HG02623 (cell line): Measurements from ENCODE around the gene FBXL7.

ENCODE experiments used
- ATAC-seq: cut with Tn5 transposase; IDR thresholded peaks from one replicate; pipeline ENCODE4 v1.9.1; 2021; ENCODE audit warnings: moderate library complexity; ENCODE audit not compliant: unreplicated experiment

FBXL7 gene

GRCh38 chr5:15752663-15753285 lies 252.8 kb downstream of the FBXL7 start:
- no peak for ATAC-seq

DNA sequence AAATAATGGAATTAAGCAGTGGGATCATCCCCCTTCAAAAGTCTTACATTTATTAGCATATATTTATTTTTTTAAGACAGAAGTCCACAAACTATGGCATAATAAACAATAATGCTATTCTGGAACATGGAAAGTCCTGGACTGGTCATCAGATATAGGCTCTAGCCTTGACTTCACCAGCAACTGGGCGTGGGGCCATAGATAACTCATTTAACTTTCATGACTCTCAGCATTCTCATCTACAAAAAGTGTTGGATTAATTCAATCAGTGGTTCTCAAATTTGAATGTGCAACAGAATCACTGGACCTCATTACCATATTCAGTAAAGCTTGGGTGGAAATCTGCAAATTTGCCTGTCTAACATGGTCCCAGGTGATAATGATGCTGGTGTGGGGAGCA lies 253.8 kb downstream of the FBXL7 start:
- ATAC-seq = no peak

- no peak for ATAC-seq
Measured at GRCh38 chr5:15757103-15757502, 257.1 kb downstream of the FBXL7 start.

- no peak for ATAC-seq
Measured at GRCh38 chr5:15757619-15758018, 257.6 kb downstream of the FBXL7 start.

GRCh38 chr5:15762668-15763067 lies 262.7 kb downstream of the FBXL7 start:
- ATAC-seq = no peak

- no peak for ATAC-seq
Measured at GRCh38 chr5:15763754-15764153, 263.8 kb downstream of the FBXL7 start.

GRCh38 chr5:15768936-15769335 lies 269.0 kb downstream of the FBXL7 start:
- ATAC-seq = no peak

GRCh38 chr5:15772131-15772530 lies 272.2 kb downstream of the FBXL7 start:
- ATAC-seq = no peak

GRCh38 chr5:15774632-15775031 lies 274.7 kb downstream of the FBXL7 start:
- ATAC-seq = no peak

DNA sequence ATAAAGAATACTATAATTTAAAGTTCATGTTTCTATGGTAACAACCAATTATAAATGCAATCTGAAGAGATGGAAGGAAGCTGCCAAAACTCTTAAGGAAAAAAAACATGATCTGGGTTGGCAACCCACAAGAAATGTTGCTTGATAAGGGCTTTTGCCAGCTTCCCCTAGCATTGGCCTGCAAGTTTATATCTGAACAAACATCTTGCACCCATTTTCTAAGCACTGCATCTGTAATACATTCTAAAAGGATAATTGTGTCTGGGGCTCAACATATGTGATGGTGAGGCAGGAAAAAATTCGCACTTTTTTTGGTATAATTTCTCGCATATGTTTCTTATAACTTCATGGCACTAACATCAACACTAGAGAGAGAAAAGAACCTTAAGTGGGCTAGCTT lies 276.4 kb downstream of the FBXL7 start:
- ATAC-seq = no peak

- ATAC-seq = no peak
Measured at GRCh38 chr5:15783734-15784133, 283.8 kb downstream of the FBXL7 start.

DNA sequence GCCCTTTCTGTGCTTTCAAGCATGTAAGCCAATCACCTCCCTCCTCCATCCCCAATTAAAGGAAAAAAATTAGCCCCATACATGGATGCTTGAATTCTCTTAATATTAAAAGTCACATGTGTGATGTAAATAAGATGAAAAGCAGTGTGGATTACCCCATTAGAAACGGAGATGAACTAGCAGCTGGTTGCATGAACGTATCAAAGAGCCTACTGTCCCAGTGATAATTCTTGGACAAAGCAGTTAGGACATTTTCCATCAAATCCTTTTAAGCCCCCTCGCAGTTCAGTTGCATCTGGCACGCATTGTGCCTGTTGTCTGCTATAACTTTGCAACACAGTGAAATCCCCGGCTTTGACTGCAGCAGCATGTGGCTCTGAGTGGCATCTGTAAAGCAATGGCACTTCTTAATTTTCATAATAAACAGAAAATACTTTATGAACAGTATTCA lies 285.6 kb downstream of the FBXL7 start:
- ATAC-seq = no peak

- no peak for ATAC-seq
Measured at GRCh38 chr5:15786326-15786725, 286.3 kb downstream of the FBXL7 start.

DNA sequence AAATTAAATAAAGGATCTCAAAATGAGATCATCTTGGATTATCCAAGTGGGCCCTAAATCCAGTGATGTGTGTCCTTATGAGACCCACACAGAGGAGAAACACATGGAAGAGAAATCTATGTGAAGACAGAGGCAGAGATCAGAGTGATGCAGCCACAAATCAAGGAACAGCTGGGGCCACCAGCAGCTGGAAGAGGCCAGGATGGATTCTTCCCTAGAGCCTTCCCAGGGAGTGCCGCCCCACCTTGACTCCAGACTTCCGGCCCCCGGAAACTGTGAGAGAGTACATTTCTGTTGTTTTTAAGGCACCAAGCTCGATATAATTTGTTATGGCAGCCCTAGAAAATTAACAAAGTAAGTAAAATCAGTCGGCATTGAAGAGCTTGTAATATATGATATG lies 286.9 kb downstream of the FBXL7 start:
- ATAC-seq = no peak

GRCh38 chr5:15787681-15788080 lies 287.7 kb downstream of the FBXL7 start:
- no peak for ATAC-seq

DNA sequence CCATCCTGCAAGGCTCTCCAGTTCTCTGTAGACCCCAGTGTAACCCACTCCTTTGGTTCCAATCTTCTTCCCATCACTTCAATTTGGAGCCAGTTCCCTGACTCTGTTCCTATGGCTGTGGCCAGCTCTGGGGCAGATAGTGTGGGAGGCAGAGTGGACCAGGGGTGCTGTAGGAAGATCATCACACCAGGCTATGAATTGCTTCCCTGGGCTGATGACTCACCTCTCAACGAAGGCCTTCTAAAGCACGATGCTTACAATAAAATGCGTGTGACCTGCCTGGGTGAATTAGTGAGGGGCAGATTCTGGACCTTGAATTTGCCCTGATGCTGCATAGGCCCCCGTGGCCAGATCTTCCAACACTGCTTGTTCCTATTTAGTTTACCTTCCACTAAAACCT lies 289.7 kb downstream of the FBXL7 start:
- no peak for ATAC-seq

DNA sequence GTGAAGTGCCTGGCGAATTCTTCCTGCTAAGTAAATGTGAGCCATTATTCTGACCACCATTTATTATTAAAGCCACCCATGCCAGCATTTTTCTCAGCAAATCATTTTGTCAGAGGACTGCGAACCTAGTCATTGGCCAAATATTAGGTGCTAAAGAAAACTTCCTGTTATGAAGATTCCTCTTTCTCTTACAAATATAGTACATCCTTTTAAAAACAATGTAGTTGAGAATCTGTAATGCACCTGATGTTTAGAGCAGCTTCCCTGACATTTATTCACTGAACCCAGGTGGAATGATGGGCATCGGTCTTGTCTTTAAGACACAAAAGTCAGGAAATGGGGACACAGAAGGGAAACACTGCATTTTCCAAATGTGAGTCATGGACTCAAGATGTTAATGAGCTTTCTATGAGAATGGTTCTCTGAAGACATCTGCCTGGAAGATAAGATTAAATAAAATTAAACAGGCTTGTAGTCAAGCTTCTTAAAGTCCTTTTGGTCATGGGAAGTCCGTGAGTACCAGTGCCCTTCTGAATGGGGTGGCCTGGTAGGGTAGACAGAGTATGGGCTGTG lies 290.6 kb downstream of the FBXL7 start:
- no peak for ATAC-seq

DNA sequence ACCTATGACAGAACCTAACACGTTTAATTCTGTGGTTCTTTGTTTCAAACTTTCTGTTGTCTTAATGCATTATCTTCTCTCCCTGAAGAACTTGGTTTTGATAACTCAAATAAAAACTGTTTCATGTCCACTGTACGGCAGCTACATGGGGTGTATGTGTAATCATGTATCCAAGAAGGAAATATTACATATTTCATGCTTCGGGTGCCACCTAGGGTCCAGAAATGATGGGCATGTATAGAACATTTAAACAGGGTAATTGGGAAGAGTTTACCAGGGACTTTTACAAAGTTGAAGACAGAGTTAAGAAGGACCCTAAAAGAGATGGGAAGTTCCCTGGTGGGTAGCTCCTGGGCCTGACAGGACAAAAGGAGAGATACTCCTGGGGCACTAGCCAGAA lies 291.3 kb downstream of the FBXL7 start:
- ATAC-seq = no peak

GRCh38 chr5:15791859-15792258 lies 291.9 kb downstream of the FBXL7 start:
- no peak for ATAC-seq

- ATAC-seq = no peak
Measured at GRCh38 chr5:15794052-15794985, 294.3 kb downstream of the FBXL7 start.

DNA sequence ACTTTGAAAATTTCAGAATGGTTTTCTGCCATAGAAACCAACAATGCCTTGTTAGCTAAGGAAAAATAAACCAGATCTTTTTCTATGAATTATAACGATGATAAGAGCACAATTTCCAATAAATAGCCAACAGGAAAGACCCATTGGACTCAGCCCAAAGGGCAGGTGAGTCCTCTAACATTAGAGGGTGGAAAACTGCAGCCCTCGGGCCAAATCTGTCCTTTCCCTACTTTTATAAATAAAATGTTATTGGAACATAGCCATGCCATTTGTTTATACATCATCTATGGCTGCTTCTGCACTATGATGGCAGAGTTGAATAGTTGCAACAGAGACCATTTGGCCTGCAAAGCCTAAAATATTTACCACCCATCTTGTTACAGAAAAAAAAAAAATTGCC lies 296.1 kb downstream of the FBXL7 start:
- ATAC-seq = no peak

GRCh38 chr5:15796557-15796956 lies 296.6 kb downstream of the FBXL7 start:
- no peak for ATAC-seq
